IMR-90 (cell line): ENCODE data around the gene TAS2R14. TPM values are rescaled to one million over a fixed set of nuclear protein-coding genes. Genes with fewer than 3 reads are reported as not detected.

Experiments
- ATAC-seq: fragments of 200-7000 bp; cut with Tn5 transposase; 2 replicates; pipeline ENCODE4 v1.9.1; 2020; ENCODE audit warnings: low read depth, mild to moderate bottlenecking, moderate library complexity
- BruUV-seq: library from RNA; stranded (reverse); fragments of 400-500 nt; replicated peaks from 2 replicates; lab custom pipeline; 2021; lab: Mats Ljungman, UMichigan
- CTCF ChIA-PET: fragments of 300-600 bp; formaldehyde crosslinking; extraction: SDS; loops from one replicate; lab custom pipeline; 2021; ENCODE audit warnings: antibody characterized with exemption; lab: Yijun Ruan, JAX
- POLR2A ChIA-PET: fragments of 300-600 bp; sonication (Branson Sonifier 250); formaldehyde crosslinking; loops from one replicate; lab custom pipeline; 2022; ENCODE audit warnings: antibody characterized with exemption; ENCODE audit not compliant: unreplicated experiment; lab: Charles Lee
- DNase-seq: peaks from one replicate; pipeline ENCODE4 v3.0.0; 2013
- H2AFZ ChIP-seq: replicated peaks from 2 replicates; pipeline ENCODE3; 2013; ENCODE audit warnings: low read length, mild to moderate bottlenecking; ENCODE audit not compliant: poor library complexity
- H2AK5ac ChIP-seq: 2 replicates; pipeline ENCODE4 v1.6.1; 2013; ENCODE audit warnings: low read depth, low read length, inconsistent platforms
- H2AK9ac ChIP-seq: replicated peaks from 2 replicates; pipeline ENCODE3; 2013; ENCODE audit warnings: mild to moderate bottlenecking, low read depth, low read length, moderate library complexity; ENCODE audit not compliant: poor library complexity
- H2BK120ac ChIP-seq: 2 replicates; pipeline ENCODE4 v1.6.1; 2013; ENCODE audit warnings: low read depth, low read length, inconsistent platforms
- H2BK15ac ChIP-seq: 3 replicates; pipeline ENCODE4 v1.6.1; 2013; ENCODE audit warnings: low read depth, low read length, inconsistent platforms
- H2BK20ac ChIP-seq: 2 replicates; pipeline ENCODE4 v1.6.1; 2013; ENCODE audit warnings: low read depth, mild to moderate bottlenecking, inconsistent platforms, low read length, moderate library complexity
- H2BK5ac ChIP-seq: 2 replicates; pipeline ENCODE4 v1.6.1; 2013; ENCODE audit warnings: mild to moderate bottlenecking, low read depth, low read length, inconsistent platforms; ENCODE audit not compliant: poor library complexity, severe bottlenecking
- H3K14ac ChIP-seq: replicated peaks from 2 replicates; pipeline ENCODE4 v1.6.1; 2013; ENCODE audit warnings: low read depth, low read length, inconsistent platforms
- H3K18ac ChIP-seq: 2 replicates; pipeline ENCODE4 v1.6.1; 2013; ENCODE audit warnings: low read depth, low read length, control low read depth
- H3K23ac ChIP-seq: 2 replicates; pipeline ENCODE4 v1.6.1; 2013; ENCODE audit warnings: low read depth, low read length, inconsistent platforms
- H3K27ac ChIP-seq: 2 replicates; pipeline ENCODE4 v1.5.1; 2013; ENCODE audit warnings: mild to moderate bottlenecking, control low read depth, low read length; ENCODE audit not compliant: insufficient read depth
- H3K27me3 ChIP-seq: 2 replicates; pipeline ENCODE4 v1.6.1; 2013; ENCODE audit warnings: low read length; ENCODE audit not compliant: control insufficient read depth, insufficient read depth
- H3K36me3 ChIP-seq: 2 replicates; pipeline ENCODE4 v1.6.1; 2013; ENCODE audit warnings: low read length, mixed read lengths; ENCODE audit not compliant: control insufficient read depth, insufficient read depth
- H3K4ac ChIP-seq: 2 replicates; pipeline ENCODE4 v1.6.1; 2013; ENCODE audit warnings: low read depth, low read length, inconsistent platforms
- H3K4me1 ChIP-seq: 2 replicates; pipeline ENCODE4 v1.6.1; 2013; ENCODE audit warnings: low read length, mixed read lengths; ENCODE audit not compliant: control insufficient read depth, insufficient read depth
- H3K4me2 ChIP-seq: 2 replicates; pipeline ENCODE4 v1.6.1; 2013; ENCODE audit warnings: low read depth, mild to moderate bottlenecking, control low read depth, low read length, moderate library complexity
- H3K4me3 ChIP-seq: 2 replicates; pipeline ENCODE4 v1.5.1; 2013; ENCODE audit warnings: low read depth, mild to moderate bottlenecking, control low read depth, low read length, moderate library complexity; ENCODE audit not compliant: insufficient read depth
- H3K56ac ChIP-seq: 2 replicates; pipeline ENCODE4 v1.6.1; 2013; ENCODE audit warnings: low read length, inconsistent platforms; ENCODE audit not compliant: insufficient read depth; ENCODE audit errors: extremely low read depth
- H3K79me1 ChIP-seq, 2 experiments: 2 replicates each; pipeline ENCODE4 v1.6.1; 2013; ENCODE audit warnings: low read length in 2 of 2, inconsistent platforms in 1 of 2, low read depth in 1 of 2
- H3K9ac ChIP-seq: 2 replicates; pipeline ENCODE4 v1.6.1; 2013; ENCODE audit warnings: low read depth, low read length, control low read depth
- H3K9me1 ChIP-seq: 2 replicates; pipeline ENCODE4 v1.6.1; 2013; ENCODE audit warnings: low read length, inconsistent platforms; ENCODE audit not compliant: insufficient read depth
- H3K9me3 ChIP-seq: 2 replicates; pipeline ENCODE4 v1.6.1; 2013; ENCODE audit warnings: low read length; ENCODE audit not compliant: control insufficient read depth, insufficient read depth
- H4K20me1 ChIP-seq: 2 replicates; pipeline ENCODE4 v1.6.1; 2013; ENCODE audit warnings: low read length, inconsistent platforms; ENCODE audit not compliant: insufficient read depth
- H4K5ac ChIP-seq: 2 replicates; pipeline ENCODE4 v1.6.1; 2013; ENCODE audit warnings: mild to moderate bottlenecking, low read depth, low read length, control low read depth
- H4K8ac ChIP-seq, 2 experiments: 2 replicates each; pipeline ENCODE4 v1.6.1; 2013; ENCODE audit warnings: low read depth in 2 of 2, low read length in 2 of 2, control low read depth in 1 of 2, inconsistent platforms in 1 of 2
- H4K91ac ChIP-seq: 2 replicates; pipeline ENCODE4 v1.6.1; 2013; ENCODE audit warnings: low read depth, low read length, inconsistent platforms; ENCODE audit not compliant: insufficient read depth
- BHLHE40 ChIP-seq: fragments of 150-350 bp; IDR thresholded peaks from 2 replicates; pipeline ENCODE4 v1.6.1; 2016; ENCODE audit warnings: mild to moderate bottlenecking, low read depth, low read length
- CEBPB ChIP-seq: IDR thresholded peaks from 2 replicates; pipeline ENCODE4 v1.6.1; 2012; ENCODE audit warnings: low read depth, low read length, improper control_type of control experiment
- CHD1 ChIP-seq: IDR thresholded peaks from 2 replicates; pipeline ENCODE4 v1.6.1; 2012; ENCODE audit warnings: low read depth, low read length, improper control_type of control experiment
- CTCF ChIP-seq: conservative IDR thresholded peaks from 2 replicates; pipeline ENCODE4 v1.5.1; 2012; ENCODE audit warnings: mild to moderate bottlenecking, low read depth, low read length, improper control_type of control experiment
- ELK1 ChIP-seq: fragments of 150-350 bp; IDR thresholded peaks from 2 replicates; pipeline ENCODE4 v1.6.1; 2016; ENCODE audit warnings: low read depth, mild to moderate bottlenecking, low read length, moderate library complexity, borderline replicate concordance
- FOS ChIP-seq: fragments of 150-350 bp; IDR thresholded peaks from 2 replicates; pipeline ENCODE4 v1.6.1; 2016; ENCODE audit warnings: low read depth, low read length
- MAFK ChIP-seq: IDR thresholded peaks from 2 replicates; pipeline ENCODE4 v1.6.1; 2012; ENCODE audit warnings: low read depth, low read length, improper control_type of control experiment
- MAZ ChIP-seq: IDR thresholded peaks from 2 replicates; pipeline ENCODE4 v1.6.1; 2012; ENCODE audit warnings: low read depth, mild to moderate bottlenecking, low read length, improper control_type of control experiment, moderate library complexity, borderline replicate concordance
- MXI1 ChIP-seq: IDR thresholded peaks from 2 replicates; pipeline ENCODE4 v1.6.1; 2012; ENCODE audit warnings: low read depth, mild to moderate bottlenecking, low read length, moderate library complexity, borderline replicate concordance
- NFE2L2 ChIP-seq: fragments of 150-350 bp; IDR thresholded peaks from 2 replicates; pipeline ENCODE4 v1.6.1; 2016; ENCODE audit warnings: low read depth, mild to moderate bottlenecking, low read length
- POLR2A ChIP-seq: IDR thresholded peaks from 2 replicates; pipeline ENCODE4 v1.6.1; 2012; ENCODE audit warnings: mild to moderate bottlenecking, low read depth, low read length
- RAD21 ChIP-seq: IDR thresholded peaks from 2 replicates; pipeline ENCODE4 v1.6.1; 2012; ENCODE audit warnings: low read length, improper control_type of control experiment
- RCOR1 ChIP-seq: IDR thresholded peaks from 2 replicates; pipeline ENCODE4 v1.6.1; 2012; ENCODE audit warnings: mild to moderate bottlenecking, low read length, improper control_type of control experiment; ENCODE audit not compliant: insufficient replicate concordance
- RFX5 ChIP-seq: IDR thresholded peaks from 2 replicates; pipeline ENCODE4 v1.8.0; 2012; ENCODE audit warnings: low read depth, mild to moderate bottlenecking, low read length, moderate library complexity
- SMC3 ChIP-seq: fragments of 150-350 bp; IDR thresholded peaks from 2 replicates; pipeline ENCODE4 v1.6.1; 2016; ENCODE audit warnings: low read depth, mild to moderate bottlenecking, antibody characterized with exemption, low read length, moderate library complexity
- USF2 ChIP-seq: fragments of 150-350 bp; IDR thresholded peaks from 2 replicates; pipeline ENCODE4 v1.6.1; 2017; ENCODE audit warnings: mild to moderate bottlenecking, antibody characterized with exemption, low read length, low read depth
- WGBS, 2 experiments: methylation state at CpG; one replicate each; pipeline versions ENCODE4 v1.1.5 to v1.1.7; 2013; ENCODE audit warnings: missing lambda C conversion rate in 2 of 2; ENCODE audit not compliant: insufficient read length in 1 of 2; ENCODE audit errors: extremely low coverage in 2 of 2; 5-methylcytosine and 5-hydroxymethylcytosine counted together
- dilution Hi-C: fragments of 300-500 bp; cut with HindIII; formaldehyde crosslinking; loops from one replicate; pipeline ENCODE4 v1.14.3; 2018; ENCODE audit warnings: low sequenced_read_pairs; ENCODE audit not compliant: unreplicated experiment
- in situ Hi-C: fragments of 300-500 bp; cut with MboI; formaldehyde crosslinking; loops from 3 replicates; pipeline ENCODE4 v1.14.3; 2019; ENCODE audit warnings: low sequenced_read_pairs, inconsistent platforms, mixed read lengths
- intact Hi-C: fragments of 100-400 bp; cut with micrococcal nuclease; formaldehyde crosslinking; loops from 2 replicates; pipeline ENCODE4 v1.10.0; 2022
- polyA plus RNA-seq, 3 experiments: library from polyadenylated mRNA; depleted of rRNA; stranded (reverse); fragments of >200 nt; gene quantifications; 2 replicates each; pipeline ENCODE4 v1.2.3, GENCODE V29; 2012; ENCODE audit warnings: low replicate concordance in 1 of 3
- total RNA-seq: library from RNA; depleted of rRNA; stranded (reverse); fragments of >200 nt; gene quantifications from 2 replicates; pipeline ENCODE4 v1.2.3, GENCODE V29; 2012

Gene TAS2R14
- total and polyA plus RNA-seq, 2 of the 4 experiments (the other 2 are of a cell fraction) = 1.6 to 2.0 TPM

- H4K8ac ChIP-seq = no peak overlapping the region
- WGBS, 2 experiments = no CpG with 5 or more reads among the region's 4 CpGs
- no peak overlapping the region for H2AK9ac ChIP-seq
- H3K36me3 ChIP-seq = no peaks in the 10 kb centered on the region
- in situ Hi-C loops (no loop called here), dilution Hi-C loops (no loop called here), intact Hi-C loops (no loop called here)
- DNase-seq (no peak), ATAC-seq (no peak)
- no peak overlapping the region for H4K91ac ChIP-seq
- H3K4me3 ChIP-seq = no peak overlapping the region
- no peak for TF ChIP-seq MAFK
- TF ChIP-seq SMC3 = no peak
- TF ChIP-seq ELK1 = no peak
- TF ChIP-seq RAD21 = no peak
- TF ChIP-seq USF2 = no peak
- no peak for TF ChIP-seq RFX5
- TF ChIP-seq FOS = no peak
- no peak for TF ChIP-seq MXI1
- TF ChIP-seq POLR2A = no peak
- TF ChIP-seq NFE2L2 = no peak
- no peak for TF ChIP-seq BHLHE40
- TF ChIP-seq CTCF = no peak
- TF ChIP-seq RCOR1 = no peak
- no peak for TF ChIP-seq CHD1
- no peak for TF ChIP-seq CEBPB
- TF ChIP-seq MAZ = no peak
- H2BK15ac ChIP-seq = no peak overlapping the region
- ChIA-PET CTCF (no interaction called here), POLR2A (no interaction called here)
- no peak overlapping the region for H3K18ac ChIP-seq
- no peaks in the 10 kb centered on the region for H3K9me1 ChIP-seq
- H3K27ac ChIP-seq = no peak overlapping the region
- H3K56ac ChIP-seq = no peak overlapping the region
- H3K23ac ChIP-seq = no peak overlapping the region
- H2BK20ac ChIP-seq = no peak overlapping the region
- no peak overlapping the region for H3K4ac ChIP-seq
- H4K20me1 ChIP-seq = no peaks in the 10 kb centered on the region
- H3K9ac ChIP-seq = no peak overlapping the region
- H2AK5ac ChIP-seq = no peak overlapping the region
- no peaks in the 10 kb centered on the region for H3K4me1 ChIP-seq
- no peak overlapping the region for H2BK5ac ChIP-seq
- no peak overlapping the region for H4K5ac ChIP-seq
- no peaks in the 10 kb centered on the region for H3K27me3 ChIP-seq
- H3K14ac ChIP-seq = no peak overlapping the region
- H3K79me1 ChIP-seq = peaks cover 4 to 6% of the 10 kb centered on the region in 2 experiments; a peak in 1 of 4 replicates
- H3K9me3 ChIP-seq = no peaks in the 10 kb centered on the region
- no peak overlapping the region for H3K4me2 ChIP-seq
- no peak overlapping the region for H2BK120ac ChIP-seq
- BruUV-seq = no TSS peak
- H2AFZ ChIP-seq = no peak overlapping the region
Measured at GRCh38 chr12:10960211-10960610, 21.1 kb upstream of the TAS2R14 start.
